HEK293T (cell line): Measurements from ENCODE around the gene CYP27B1.

ENCODE experiments used
- ARNT ChIP-seq: fragments of 450-650 bp; IDR thresholded peaks from 2 replicates; pipeline ENCODE4 v1.6.1; 2017; ENCODE audit warnings: mild to moderate bottlenecking
- BHLHE40 ChIP-seq: fragments of 450-650 bp; IDR thresholded peaks from 2 replicates; pipeline ENCODE4 v1.6.1; 2016; ENCODE audit warnings: mild to moderate bottlenecking, moderate library complexity, borderline replicate concordance
- CTBP1 ChIP-seq: fragments of 450-650 bp; IDR thresholded peaks from 2 replicates; pipeline ENCODE4 v1.6.1; 2016; ENCODE audit warnings: borderline replicate concordance
- ELF4 ChIP-seq: fragments of 450-650 bp; IDR thresholded peaks from 2 replicates; pipeline ENCODE4 v1.6.1; 2017; ENCODE audit warnings: antibody characterized with exemption
- FOXA1 ChIP-seq: fragments of 450-650 bp; IDR thresholded peaks from 2 replicates; pipeline ENCODE4 v1.6.1; 2016; ENCODE audit warnings: mild to moderate bottlenecking
- FOXK2 ChIP-seq: fragments of 450-650 bp; IDR thresholded peaks from 2 replicates; pipeline ENCODE4 v1.6.1; 2016; ENCODE audit warnings: mild to moderate bottlenecking
- FOXM1 ChIP-seq: fragments of 450-650 bp; IDR thresholded peaks from 2 replicates; pipeline ENCODE4 v1.6.1; 2017; ENCODE audit warnings: mild to moderate bottlenecking, borderline replicate concordance
- L3MBTL2 ChIP-seq: fragments of 450-650 bp; conservative IDR thresholded peaks from 2 replicates; pipeline ENCODE4 v1.6.1; 2016; ENCODE audit warnings: mild to moderate bottlenecking
- NFRKB ChIP-seq: fragments of 450-650 bp; IDR thresholded peaks from 2 replicates; pipeline ENCODE4 v1.6.1; 2016; ENCODE audit warnings: mild to moderate bottlenecking, moderate library complexity
- PKNOX1 ChIP-seq: fragments of 450-650 bp; IDR thresholded peaks from 2 replicates; pipeline ENCODE4 v1.6.1; 2016
- SP1 ChIP-seq: fragments of 450-650 bp; IDR thresholded peaks from 2 replicates; pipeline ENCODE4 v1.6.1; 2017
- SUZ12 ChIP-seq: fragments of 450-650 bp; IDR thresholded peaks from 2 replicates; pipeline ENCODE4 v1.6.1; 2016; ENCODE audit warnings: mild to moderate bottlenecking
- TARDBP ChIP-seq: fragments of 450-650 bp; IDR thresholded peaks from 2 replicates; pipeline ENCODE4 v1.6.1; 2016
- ZNF384 ChIP-seq: fragments of 450-650 bp; IDR thresholded peaks from 2 replicates; pipeline ENCODE4 v1.6.1; 2016

GRCh38 chr12:57781244-57781643, 14.4 kb upstream of the CYP27B1 start:
- no peak for TF ChIP-seq ELF4
- TF ChIP-seq SUZ12: no peak
- no peak for TF ChIP-seq SP1
- no peak for TF ChIP-seq FOXM1
- TF ChIP-seq L3MBTL2: no peak
- TF ChIP-seq ARNT: no peak
- TF ChIP-seq PKNOX1: no peak
- TF ChIP-seq TARDBP: no peak
- TF ChIP-seq NFRKB: no peak
- TF ChIP-seq ZNF384: no peak
- TF ChIP-seq BHLHE40: no peak
- no peak for TF ChIP-seq FOXA1
- TF ChIP-seq FOXK2: no peak
- no peak for TF ChIP-seq CTBP1
